ENCODE results near the gene GART.

Gene GART

GRCh38 chr21:33458861-33459260 lies 83.1 kb downstream of the GART start:
- no peak for DNase-seq

GRCh38 chr21:33455686-33456446 lies 86.1 kb downstream of the GART start:
- DNase-seq: no peak
